CD4-positive, CD25-positive, alpha-beta regulatory T cell (primary cell): ENCODE data around the gene SMIM29. TPM values are rescaled to one million over a fixed set of nuclear protein-coding genes. Genes with fewer than 3 reads are reported as not detected.
A peak's percentile ranks its signal among the peaks of the same experiment; 100 is the strongest.

ENCODE experiments used
- ATAC-seq, 2 donors: fragments of 150-1000 bp; cut with Tn5 transposase; one replicate each; pipeline ENCODE4 v1.10.0; 2021; ENCODE audit warnings: low read depth in 2 of 2, moderate number of reproducible peaks in 2 of 2, moderate library complexity in 1 of 2
- DNase-seq, 3 donors: peaks; one replicate each; pipeline versions ENCODE4 v3.0.0 to v3.0.0-alpha.2; 2012 to 2022; ENCODE audit warnings: mixed read lengths in 1 of 3
- H3K27ac ChIP-seq: one replicate; pipeline ENCODE4 v1.7.0; 2013; ENCODE audit warnings: mild to moderate bottlenecking, low read length; ENCODE audit not compliant: insufficient read depth, poor library complexity, severe bottlenecking
- H3K27me3 ChIP-seq: one replicate; pipeline ENCODE4 v1.7.0; 2013; ENCODE audit warnings: low read length; ENCODE audit not compliant: control insufficient read depth, insufficient read depth
- H3K36me3 ChIP-seq: one replicate; pipeline ENCODE4 v1.7.0; 2013; ENCODE audit warnings: mild to moderate bottlenecking, low read length, moderate library complexity; ENCODE audit not compliant: control insufficient read depth, insufficient read depth
- H3K4me1 ChIP-seq: 2 replicates; pipeline ENCODE4 v1.7.0; 2013; ENCODE audit warnings: mild to moderate bottlenecking, low read length; ENCODE audit not compliant: insufficient read depth, control insufficient read depth, poor library complexity, severe bottlenecking
- H3K4me3 ChIP-seq: one replicate; pipeline ENCODE4 v1.7.0; 2013; ENCODE audit warnings: low read depth, mild to moderate bottlenecking, low read length, moderate library complexity
- H3K9me3 ChIP-seq, 2 experiments: 1 replicate in 1 of 2; 2 replicates in 1 of 2; pipeline ENCODE4 v1.7.0; 2013; ENCODE audit warnings: low read length in 2 of 2, mild to moderate bottlenecking in 1 of 2, moderate library complexity in 1 of 2; ENCODE audit not compliant: control insufficient read depth in 2 of 2
- H3K27ac Mint-ChIP-seq, 3 donors: one replicate each; pipeline ENCODE4 v1.8.0; 2020 to 2022; ENCODE audit warnings: mild to moderate bottlenecking in 3 of 3, mixed read lengths in 3 of 3, moderate library complexity in 2 of 3
- H3K27me3 Mint-ChIP-seq: one replicate; pipeline ENCODE4 v1.8.0; 2022; ENCODE audit warnings: mild to moderate bottlenecking, mixed read lengths
- H3K36me3 Mint-ChIP-seq: one replicate; pipeline ENCODE4 v1.8.0; 2020; ENCODE audit warnings: mixed read lengths
- H3K4me1 Mint-ChIP-seq, 4 donors: one replicate each; pipeline ENCODE4 v1.8.0; 2020 to 2022; ENCODE audit warnings: mixed read lengths in 4 of 4, mild to moderate bottlenecking in 1 of 4
- H3K4me3 Mint-ChIP-seq, 4 donors: one replicate each; pipeline ENCODE4 v1.8.0; 2020 to 2022; ENCODE audit warnings: mild to moderate bottlenecking in 4 of 4, mixed read lengths in 4 of 4, moderate library complexity in 3 of 4
- H3K9me3 Mint-ChIP-seq, 7 donors: one replicate each; pipeline ENCODE4 v1.8.0; 2020 to 2022; ENCODE audit warnings: mixed read lengths in 7 of 7, mild to moderate bottlenecking in 3 of 7, moderate library complexity in 2 of 7
- polyA plus RNA-seq, 4 donors: library from polyadenylated mRNA; unstranded; fragments of 300-500 nt; fragmentation: Illumina TruSeq; gene quantifications; one replicate each; pipeline ENCODE4 v1.2.3, GENCODE V29; 2021
- total RNA-seq: library from RNA; stranded (reverse); gene quantifications from one replicate; pipeline ENCODE4 v1.2.3, GENCODE V29; 2022

Gene SMIM29
- total and polyA plus RNA-seq, 5 donors from 2014 or later = 29.2 to 82.3 (median 54.1) TPM

- H3K27ac ChIP-seq = peak overlapping the region; percentile 87
- peaks cover 23% of the 10 kb centered on the region for H3K36me3 ChIP-seq
- peak overlapping the region; percentile 77 for H3K4me3 ChIP-seq
- Mint-ChIP-seq H3K36me3 (peaks cover 11% of the 10 kb centered on the region), H3K27ac (peak overlapping the region; percentile 84 to 95 (median 90)), H3K4me1 (peaks cover 8 to 50% (median 38%) of the 10 kb centered on the region in 4 donors), H3K4me3 (peak overlapping the region; percentile 87 to 96 (median 90)), H3K27me3 (peaks cover 5% of the 10 kb centered on the region), H3K9me3 (no peaks in the 10 kb centered on the region)
- peak; percentile 14 to 22 for ATAC-seq
- H3K4me1 ChIP-seq = peaks cover 34% of the 10 kb centered on the region
- DNase-seq = peak; percentile 69 to 87 (median 75)
- H3K27me3 ChIP-seq = no peaks in the 10 kb centered on the region
- H3K9me3 ChIP-seq = no peaks in the 10 kb centered on the region
These were observed 10.9 kb downstream of the SMIM29 start for GRCh38 chr6:34237722-34238584.

- peak in 1 of 2 donors; percentile 3 for ATAC-seq
- peaks cover 32% of the 10 kb centered on the region for H3K4me1 ChIP-seq
- peaks cover 16% of the 10 kb centered on the region for H3K36me3 ChIP-seq
- peak overlapping the region; percentile 99 for H3K27ac ChIP-seq
- H3K27me3 Mint-ChIP-seq = peaks cover 5% of the 10 kb centered on the region
- no peaks in the 10 kb centered on the region for H3K27me3 ChIP-seq
- H3K27ac Mint-ChIP-seq = no peak overlapping the region
- H3K4me1 Mint-ChIP-seq = peaks cover 8 to 48% (median 34%) of the 10 kb centered on the region in 4 donors
- no peaks in the 10 kb centered on the region for H3K9me3 Mint-ChIP-seq
- no peak overlapping the region for H3K4me3 Mint-ChIP-seq
- DNase-seq = peak; percentile 21 to 43 (median 41)
- no peaks in the 10 kb centered on the region for H3K9me3 ChIP-seq
- peaks cover 7% of the 10 kb centered on the region for H3K36me3 Mint-ChIP-seq
- H3K4me3 ChIP-seq = peak overlapping the region; percentile 41
These were observed 11.5 kb downstream of the SMIM29 start for GRCh38 chr6:34237316-34237721.

- peaks cover under 1% of the 10 kb centered on the region for H3K36me3 Mint-ChIP-seq
- Histone ChIP-seq H3K4me1 (peaks cover 32% of the 10 kb centered on the region), H3K36me3 (peaks cover 10% of the 10 kb centered on the region), H3K27me3 (no peaks in the 10 kb centered on the region), H3K27ac (peak within 1 kb of the TSS; percentile 99), H3K4me3 (peak within 1 kb of the TSS; percentile 76), H3K9me3 (no peaks in the 10 kb centered on the region)
- H3K4me3 Mint-ChIP-seq = peak within 1 kb of the TSS; percentile 95 to 100 (median 97)
- H3K27ac Mint-ChIP-seq = peak within 1 kb of the TSS; percentile 94 to 99 (median 98)
- peaks cover 5% of the 10 kb centered on the region for H3K27me3 Mint-ChIP-seq
- ATAC-seq (peak; percentile 71 to 78), DNase-seq (peak; percentile 86 to 92 (median 86))
- no peaks in the 10 kb centered on the region for H3K9me3 Mint-ChIP-seq
- H3K4me1 Mint-ChIP-seq = peaks cover 8 to 42% (median 32%) of the 10 kb centered on the region in 4 donors
These were observed 12.1 kb downstream of the SMIM29 start, which contains the start of gene HMGA1 for GRCh38 chr6:34236443-34237315. HMGA1 (plus strand) TSS chr6:34236873; CDS start chr6:34240781, 3,908 bp downstream.

DNA sequence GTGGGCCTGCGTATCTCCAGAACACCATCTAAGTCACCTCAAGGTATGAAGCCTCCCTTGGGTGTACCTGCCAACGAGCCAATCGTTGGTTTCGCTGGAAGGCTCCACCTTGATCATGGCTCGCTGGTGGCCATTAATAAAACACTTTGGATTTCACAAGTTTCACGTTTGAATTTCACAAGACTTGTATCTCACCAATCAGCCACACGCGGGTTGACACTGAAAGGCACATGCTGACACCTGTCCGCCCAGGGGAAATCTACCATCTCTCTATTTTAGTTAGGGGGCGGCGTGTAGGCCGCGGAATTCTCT, 12.7 kb downstream of the SMIM29 start:
- peak overlapping the region; percentile 95 to 100 (median 97) for H3K4me3 Mint-ChIP-seq
- H3K36me3 Mint-ChIP-seq = no peaks in the 10 kb centered on the region
- H3K4me1 Mint-ChIP-seq = peaks cover 8 to 41% (median 28%) of the 10 kb centered on the region in 4 donors
- peaks cover 4% of the 10 kb centered on the region for H3K36me3 ChIP-seq
- peaks cover 32% of the 10 kb centered on the region for H3K4me1 ChIP-seq
- DNase-seq = peak; percentile 54 to 81 (median 78)
- no peaks in the 10 kb centered on the region for H3K27me3 ChIP-seq
- peaks cover 5% of the 10 kb centered on the region for H3K27me3 Mint-ChIP-seq
- no peaks in the 10 kb centered on the region for H3K9me3 Mint-ChIP-seq
- no peaks in the 10 kb centered on the region for H3K9me3 ChIP-seq
- H3K27ac ChIP-seq = peak overlapping the region; percentile 99
- peak overlapping the region; percentile 76 for H3K4me3 ChIP-seq
- ATAC-seq = peak; percentile 39 to 55
- peak overlapping the region; percentile 94 to 99 (median 98) for H3K27ac Mint-ChIP-seq

DNA sequence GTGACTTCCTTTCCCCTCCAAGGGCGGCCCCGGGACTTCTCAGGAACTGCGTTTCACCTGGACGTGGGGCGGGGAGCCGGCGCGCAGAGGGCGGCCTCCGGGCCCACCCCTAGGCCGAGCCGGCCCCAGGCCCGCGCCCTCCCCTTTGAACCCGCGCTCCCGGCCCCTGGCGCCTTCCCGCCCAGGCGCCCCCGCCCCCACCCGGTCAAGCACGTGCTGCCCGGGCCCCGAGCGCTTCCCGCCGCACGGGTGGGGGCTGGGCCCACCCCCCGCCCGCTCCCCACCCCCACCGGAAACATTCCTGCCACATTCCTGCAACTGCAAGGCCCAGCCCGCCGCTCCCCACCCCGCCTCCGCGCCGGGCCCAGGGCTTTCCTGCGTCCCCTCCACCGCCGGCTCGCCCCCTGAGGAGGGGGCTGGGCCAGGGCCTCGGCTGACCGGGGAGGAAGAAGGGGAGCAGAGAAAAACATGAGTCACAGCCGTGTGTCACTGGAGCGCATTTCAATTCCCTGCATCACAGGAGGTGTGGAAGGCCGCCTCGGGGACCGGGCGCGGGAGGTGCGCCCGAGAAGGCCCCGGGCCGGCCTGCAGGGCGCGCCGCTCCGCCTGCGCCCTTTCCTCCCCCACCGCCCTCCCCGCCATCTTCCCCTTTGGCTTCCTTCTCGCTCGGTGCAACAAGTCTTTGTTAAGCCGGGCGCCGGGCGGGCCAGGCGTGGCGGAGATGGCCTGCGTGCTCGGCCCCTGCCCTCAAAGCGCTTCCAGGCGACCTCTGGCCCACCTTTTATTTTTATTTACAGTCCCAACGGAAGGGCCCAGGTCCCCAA, 13.3 kb downstream of the SMIM29 start:
- peak overlapping the region; percentile 76 for H3K4me3 ChIP-seq
- H3K9me3 Mint-ChIP-seq = no peaks in the 10 kb centered on the region
- peaks cover 5% of the 10 kb centered on the region for H3K27me3 Mint-ChIP-seq
- H3K27ac Mint-ChIP-seq = peak overlapping the region; percentile 94 to 99 (median 98)
- no peaks in the 10 kb centered on the region for H3K36me3 Mint-ChIP-seq
- peak overlapping the region; percentile 99 for H3K27ac ChIP-seq
- H3K4me1 Mint-ChIP-seq = peaks cover 8 to 39% (median 26%) of the 10 kb centered on the region in 4 donors
- H3K9me3 ChIP-seq = no peaks in the 10 kb centered on the region
- peaks cover 32% of the 10 kb centered on the region for H3K4me1 ChIP-seq
- peak; percentile 18 to 26 for ATAC-seq
- H3K36me3 ChIP-seq = no peaks in the 10 kb centered on the region
- H3K4me3 Mint-ChIP-seq = peak overlapping the region; percentile 95 to 100 (median 97)
- peak in 2 of 3 donors; percentile 61 to 70 for DNase-seq
- no peaks in the 10 kb centered on the region for H3K27me3 ChIP-seq

GRCh38 chr6:34234667-34235306, 14.0 kb downstream of the SMIM29 start:
- Histone ChIP-seq H3K4me3 (no peak overlapping the region), H3K36me3 (no peaks in the 10 kb centered on the region), H3K9me3 (no peaks in the 10 kb centered on the region), H3K27me3 (no peaks in the 10 kb centered on the region), H3K27ac (peak overlapping the region; percentile 99), H3K4me1 (peaks cover 32% of the 10 kb centered on the region)
- no peaks in the 10 kb centered on the region for H3K36me3 Mint-ChIP-seq
- peaks cover 8 to 34% (median 22%) of the 10 kb centered on the region in 4 donors for H3K4me1 Mint-ChIP-seq
- no peak for ATAC-seq
- H3K27me3 Mint-ChIP-seq = peaks cover 5% of the 10 kb centered on the region
- H3K27ac Mint-ChIP-seq = peak overlapping the region; percentile 27 to 85 (median 44)
- no peaks in the 10 kb centered on the region for H3K9me3 Mint-ChIP-seq
- peak overlapping the region; percentile 76 to 91 (median 77) for H3K4me3 Mint-ChIP-seq
- no peak for DNase-seq
